GM19035 (cell line): ENCODE results near the gene TFPI2.

ENCODE experiments used
- ATAC-seq: cut with Tn5 transposase; IDR thresholded peaks from one replicate; pipeline ENCODE4 v1.9.1; 2021; ENCODE audit not compliant: unreplicated experiment

The TFPI2 gene

DNA sequence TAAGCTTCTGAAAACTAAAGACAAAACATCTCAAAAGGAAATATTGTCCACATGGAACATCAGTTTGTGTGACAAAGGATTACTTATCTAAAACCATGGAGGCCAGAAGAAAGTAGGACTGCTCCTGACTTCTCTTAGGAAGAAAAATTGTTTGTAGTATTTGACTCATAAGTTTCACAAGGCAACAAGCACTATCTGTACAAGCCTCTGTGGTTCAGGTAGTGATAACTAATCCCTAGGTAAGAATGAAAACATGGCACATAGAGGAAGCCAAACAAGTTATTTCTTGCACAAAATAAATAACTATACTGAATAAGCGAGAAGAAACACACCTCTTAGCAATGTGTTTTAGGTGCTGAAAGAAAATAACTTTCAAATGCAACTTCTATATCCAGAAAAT lies 30.3 kb downstream of the TFPI2 start:
- no peak for ATAC-seq

GRCh38 chr7:93858857-93859256 lies 31.7 kb downstream of the TFPI2 start:
- no peak for ATAC-seq

DNA sequence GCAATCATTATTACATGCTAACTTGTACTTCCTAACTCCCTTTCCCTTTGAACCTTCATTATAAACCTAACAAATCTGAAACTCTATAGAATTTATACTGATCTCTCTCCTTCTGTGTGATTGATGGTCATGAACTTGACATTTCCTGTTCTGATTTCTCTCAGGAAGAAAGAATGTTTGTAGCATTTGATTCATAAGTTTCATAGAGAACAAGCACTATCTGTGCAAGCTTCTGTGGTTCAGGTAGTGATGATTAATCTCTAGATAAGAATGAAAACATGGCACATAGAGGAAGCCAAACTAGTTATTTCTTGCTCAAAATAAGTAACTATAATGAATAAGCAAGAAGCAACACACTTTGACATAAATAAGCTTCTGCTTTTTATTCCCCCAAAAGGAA lies 34.2 kb downstream of the TFPI2 start:
- no peak for ATAC-seq

- ATAC-seq, result no peak
These were observed 34.8 kb downstream of the TFPI2 start for GRCh38 chr7:93855797-93856196.

- no peak for ATAC-seq
These were observed 36.1 kb downstream of the TFPI2 start for GRCh38 chr7:93854480-93854879.

GRCh38 chr7:93851536-93851935 lies 39.0 kb downstream of the TFPI2 start:
- no peak for ATAC-seq

DNA sequence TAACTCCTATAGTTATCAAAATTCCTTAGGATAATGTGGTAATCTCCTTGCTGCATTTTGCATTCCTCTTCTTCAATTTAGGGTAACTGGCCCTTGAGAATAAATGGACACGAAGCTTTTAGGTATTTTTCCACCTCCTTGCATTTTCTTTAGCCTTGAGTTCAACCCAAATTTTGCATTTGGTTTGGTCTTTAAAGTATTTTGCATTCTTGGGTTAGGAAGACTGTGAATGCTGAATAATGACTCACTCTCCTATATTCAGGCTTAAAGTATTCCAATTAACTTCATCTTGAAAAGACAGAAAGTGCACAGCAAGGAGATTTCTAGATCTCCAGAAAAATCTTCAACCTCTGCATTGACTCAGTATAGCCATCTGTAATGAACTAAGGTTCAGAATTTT lies 47.3 kb downstream of the TFPI2 start:
- ATAC-seq, result no peak

- no peak for ATAC-seq
These were observed 51.6 kb downstream of the TFPI2 start for GRCh38 chr7:93838966-93839365.

GRCh38 chr7:93837245-93837644 lies 53.3 kb downstream of the TFPI2 start:
- ATAC-seq, result no peak

DNA sequence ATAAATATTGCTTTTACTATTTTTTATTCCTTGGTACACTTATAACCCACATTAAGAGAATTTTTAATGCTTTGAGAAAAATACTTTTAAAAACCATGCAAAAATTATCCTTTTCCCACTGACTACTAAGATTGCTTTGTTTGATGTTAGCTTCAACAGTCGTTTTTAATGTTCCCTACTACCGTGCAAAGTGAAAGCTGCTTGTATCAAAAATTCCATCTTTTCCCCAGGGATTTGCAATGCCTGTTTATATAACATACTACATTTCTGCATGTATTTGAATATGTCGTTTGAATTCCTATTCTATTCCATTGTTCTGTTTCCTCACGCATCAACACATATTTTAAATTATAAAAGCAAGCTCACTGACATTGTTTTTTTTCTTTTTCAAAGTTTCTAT lies 54.4 kb downstream of the TFPI2 start:
- no peak for ATAC-seq

- ATAC-seq, result no peak
These were observed 54.9 kb downstream of the TFPI2 start for GRCh38 chr7:93835702-93836101.
